PFSK-1 (cell line): ENCODE results near the gene AOC2.

ENCODE experiments used
- FOXP2 ChIP-seq: optimal IDR thresholded peaks from 2 replicates; pipeline ENCODE3; 2011; ENCODE audit warnings: borderline replicate concordance, control low read depth, inconsistent platforms; ENCODE audit not compliant: insufficient read depth; ENCODE audit errors: extremely low read length, extremely low read depth
- POLR2AphosphoS5 ChIP-seq: IDR thresholded peaks from 2 replicates; pipeline ENCODE4 v1.6.1; 2012; ENCODE audit warnings: low read depth, mild to moderate bottlenecking, control low read depth, low read length, moderate library complexity
- REST ChIP-seq, 2 experiments: IDR thresholded peaks; 2 replicates each; pipeline versions ENCODE4 v1.6.1 to v1.8.0; 2011 to 2012; ENCODE audit warnings: low read depth in 2 of 2, low read length in 2 of 2, control low read depth in 1 of 2, inconsistent platforms in 1 of 2, mild to moderate bottlenecking in 1 of 2, moderate library complexity in 1 of 2; ENCODE audit not compliant: insufficient read depth in 1 of 2
- SIN3A ChIP-seq: IDR thresholded peaks from 2 replicates; pipeline ENCODE4 v1.6.1; 2012; ENCODE audit warnings: mild to moderate bottlenecking, low read length, moderate library complexity, borderline replicate concordance; ENCODE audit not compliant: insufficient read depth

- TF ChIP-seq REST (IDR thresholded peaks at IDR 0.05; ENCODE audit: insufficient read depth in 1 of 2, low read depth in 2 of 2, low read length in 2 of 2) (no peak), FOXP2 (no peak), SIN3A (no peak), POLR2AphosphoS5 (no peak)
Measured at GRCh38 chr17:42843358-42843934, 934 bp upstream of the AOC2 start.
